ENCODE results near the gene CNTD1. TPM values are rescaled to one million over a fixed set of nuclear protein-coding genes. Genes with fewer than 3 reads are reported as not detected.
A peak's percentile ranks its signal among the peaks of the same experiment; 100 is the strongest.
"Not testable (repeated sequence)": the region's sequence is repeated elsewhere in the genome, so short reads cannot be mapped to it uniquely, and the experiment has no call there.

Gene CNTD1
- total and polyA plus RNA-seq, 2 experiments from 2014 or later: 1.2 to 2.4 TPM

- H3K9me3 ChIP-seq (ENCODE audit: low read depth): no peaks in the 10 kb centered on the region
- no peaks in the 10 kb centered on the region for H3K9me2 ChIP-seq (replicated peaks; ENCODE audit: insufficient read depth)
- H3K4me1 ChIP-seq (ENCODE audit: insufficient read depth): peaks cover 12% of the 10 kb centered on the region
- no peak overlapping the region for H3K27ac ChIP-seq
- H4K20me1 ChIP-seq (ENCODE audit: insufficient read depth, poor library complexity, severe bottlenecking): no peaks in the 10 kb centered on the region
- H3K27me3 ChIP-seq: peaks cover 13% of the 10 kb centered on the region
- no peak overlapping the region for H3K4me3 ChIP-seq
- no peaks in the 10 kb centered on the region for H3K79me2 ChIP-seq
- WGBS (ENCODE audit: low lambda C conversion rate, missing lambda C conversion rate): 65% methylated on average over 10 of the region's 12 CpGs
- H2AFZ ChIP-seq: peak overlapping the region; percentile 91
- no peaks in the 10 kb centered on the region for H3K36me3 ChIP-seq (replicated peaks; ENCODE audit: insufficient read depth, low read depth)
- no peak for DNase-seq (ENCODE audit: low spot score)
- H3K4me2 ChIP-seq: peak overlapping the region; percentile 95
- TF ChIP-seq CTCF (IDR thresholded peaks at IDR 0.05; ENCODE audit: poor library complexity): no peak
- no peak for TF ChIP-seq EZH2 (IDR thresholded peaks at IDR 0.05; ENCODE audit: borderline replicate concordance)
- no peak for TF ChIP-seq EZH2phosphoT487 (IDR thresholded peaks at IDR 0.05; ENCODE audit: low read depth, severe bottlenecking, unreplicated experiment)
Observed at GRCh38 chr17:42761638-42762037, 37.0 kb upstream of the CNTD1 start.

GRCh38 chr17:42766124-42766523 is 32.5 kb upstream of the CNTD1 start:
- Histone ChIP-seq H3K27ac (no peak overlapping the region), H3K9me3 (ENCODE audit: low read depth) (no peaks in the 10 kb centered on the region), H3K4me1 (ENCODE audit: insufficient read depth) (peaks cover 4% of the 10 kb centered on the region), H3K9me2 (replicated peaks; ENCODE audit: insufficient read depth) (no peaks in the 10 kb centered on the region), H3K79me2 (no peaks in the 10 kb centered on the region), H2AFZ (no peak overlapping the region), H3K4me3 (no peak overlapping the region), H3K4me2 (no peak overlapping the region), H4K20me1 (ENCODE audit: insufficient read depth, poor library complexity, severe bottlenecking) (no peaks in the 10 kb centered on the region), H3K27me3 (no peaks in the 10 kb centered on the region), H3K36me3 (replicated peaks; ENCODE audit: insufficient read depth, low read depth) (no peaks in the 10 kb centered on the region)
- no peak for DNase-seq (ENCODE audit: low spot score)
- no peak for TF ChIP-seq EZH2phosphoT487 (IDR thresholded peaks at IDR 0.05; ENCODE audit: low read depth, severe bottlenecking, unreplicated experiment)
- 79% methylated on average over 6 of the region's 6 CpGs for WGBS (ENCODE audit: low lambda C conversion rate, missing lambda C conversion rate)

GRCh38 chr17:42767512-42767911 is 31.1 kb upstream of the CNTD1 start:
- H3K4me2 ChIP-seq: no peak overlapping the region
- no peaks in the 10 kb centered on the region for H3K36me3 ChIP-seq (replicated peaks; ENCODE audit: insufficient read depth, low read depth)
- H3K9me2 ChIP-seq (replicated peaks; ENCODE audit: insufficient read depth): no peaks in the 10 kb centered on the region
- DNase-seq (ENCODE audit: low spot score): no peak
- H3K4me1 ChIP-seq (ENCODE audit: insufficient read depth): no peaks in the 10 kb centered on the region
- H3K4me3 ChIP-seq: no peak overlapping the region
- no peaks in the 10 kb centered on the region for H3K9me3 ChIP-seq (ENCODE audit: low read depth)
- H2AFZ ChIP-seq: no peak overlapping the region
- no peaks in the 10 kb centered on the region for H4K20me1 ChIP-seq (ENCODE audit: insufficient read depth, poor library complexity, severe bottlenecking)
- H3K79me2 ChIP-seq: no peaks in the 10 kb centered on the region
- TF ChIP-seq EZH2 (IDR thresholded peaks at IDR 0.05; ENCODE audit: borderline replicate concordance) (no peak), EZH2phosphoT487 (IDR thresholded peaks at IDR 0.05; ENCODE audit: low read depth, severe bottlenecking, unreplicated experiment) (no peak), CTCF (IDR thresholded peaks at IDR 0.05; ENCODE audit: poor library complexity) (no peak)
- H3K27me3 ChIP-seq: no peaks in the 10 kb centered on the region
- H3K27ac ChIP-seq: no peak overlapping the region

GRCh38 chr17:42768006-42768405 is 30.7 kb upstream of the CNTD1 start:
- H3K27ac ChIP-seq; H3K4me2 ChIP-seq; H3K4me1 ChIP-seq (ENCODE audit: insufficient read depth); H3K9me2 ChIP-seq (replicated peaks; ENCODE audit: insufficient read depth); H4K20me1 ChIP-seq (ENCODE audit: insufficient read depth, poor library complexity, severe bottlenecking); H3K79me2 ChIP-seq; H3K4me3 ChIP-seq; DNase-seq (ENCODE audit: low spot score); H3K9me3 ChIP-seq (ENCODE audit: low read depth); H3K27me3 ChIP-seq; H3K36me3 ChIP-seq (replicated peaks; ENCODE audit: insufficient read depth, low read depth); H2AFZ ChIP-seq: not testable (repeated sequence)
- WGBS (ENCODE audit: low lambda C conversion rate, missing lambda C conversion rate): 86% methylated on average over 9 of the region's 9 CpGs

- not testable (repeated sequence) for H3K9me3 ChIP-seq (ENCODE audit: low read depth); DNase-seq (ENCODE audit: low spot score); H3K79me2 ChIP-seq; H3K27ac ChIP-seq; H3K9me2 ChIP-seq (replicated peaks; ENCODE audit: insufficient read depth); H2AFZ ChIP-seq; H3K4me1 ChIP-seq (ENCODE audit: insufficient read depth); H3K4me2 ChIP-seq; H3K4me3 ChIP-seq; H3K27me3 ChIP-seq; H4K20me1 ChIP-seq (ENCODE audit: insufficient read depth, poor library complexity, severe bottlenecking); H3K36me3 ChIP-seq (replicated peaks; ENCODE audit: insufficient read depth, low read depth)
- 82% methylated on average over 10 of the region's 10 CpGs for WGBS (ENCODE audit: low lambda C conversion rate, missing lambda C conversion rate)
Observed at GRCh38 chr17:42769964-42770363, 28.7 kb upstream of the CNTD1 start.

Data from hepatocyte (in vitro differentiated cells).